Central memory CD4-positive, alpha-beta T cell (primary cell): ENCODE results near the gene SCYGR2.
"Not testable (repeated sequence)": the region's sequence is repeated elsewhere in the genome, so short reads cannot be mapped to it uniquely, and the experiment has no call there.

Source experiments
- DNase-seq: peaks from one replicate; pipeline ENCODE4 v3.0.0; 2022
- total RNA-seq, 3 experiments: gene quantifications; one replicate each; lab custom pipeline; 2026; lab: John Stamatoyannopoulos, UW

The SCYGR2 gene, protein sequence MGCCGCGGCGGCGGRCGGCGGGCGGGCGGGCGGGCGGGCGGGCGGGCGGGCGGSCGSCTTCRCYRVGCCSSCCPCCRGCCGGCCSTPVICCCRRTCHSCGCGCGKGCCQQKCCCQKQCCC
- 0 reads per million in 3 experiments for total RNA-seq

DNA sequence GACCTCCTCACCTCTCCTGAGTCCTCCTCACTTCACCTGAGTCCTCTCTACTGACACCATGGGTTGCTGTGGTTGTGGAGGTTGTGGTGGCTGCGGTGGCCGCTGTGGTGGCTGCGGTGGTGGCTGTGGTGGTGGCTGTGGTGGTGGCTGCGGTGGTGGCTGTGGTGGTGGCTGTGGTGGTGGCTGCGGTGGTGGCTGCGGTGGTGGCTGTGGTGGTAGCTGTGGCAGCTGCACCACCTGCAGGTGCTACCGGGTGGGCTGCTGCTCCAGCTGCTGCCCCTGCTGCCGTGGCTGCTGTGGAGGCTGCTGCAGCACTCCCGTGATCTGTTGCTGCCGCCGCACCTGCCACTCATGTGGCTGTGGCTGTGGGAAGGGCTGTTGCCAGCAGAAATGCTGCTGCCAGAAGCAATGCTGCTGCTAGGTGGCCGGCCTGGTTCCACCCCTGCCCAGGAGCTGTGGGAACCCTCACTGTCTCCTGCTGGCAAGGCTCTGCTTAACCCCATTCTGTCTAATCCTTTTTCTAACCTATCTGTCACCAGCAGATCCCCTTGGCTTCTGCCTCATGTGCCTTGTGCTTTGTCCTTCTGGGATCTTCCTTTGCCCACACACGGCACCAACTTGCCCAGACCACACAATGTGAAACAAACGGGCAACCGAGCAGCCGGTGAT, at the start of gene SCYGR2:
Gene SCYGR2, plus strand, starts transcription at position 59 of the 669 bp plus-strand sequence. Its CDS starts 0 bp downstream, at position 59.
- DNase-seq = not testable (repeated sequence)

DNA sequence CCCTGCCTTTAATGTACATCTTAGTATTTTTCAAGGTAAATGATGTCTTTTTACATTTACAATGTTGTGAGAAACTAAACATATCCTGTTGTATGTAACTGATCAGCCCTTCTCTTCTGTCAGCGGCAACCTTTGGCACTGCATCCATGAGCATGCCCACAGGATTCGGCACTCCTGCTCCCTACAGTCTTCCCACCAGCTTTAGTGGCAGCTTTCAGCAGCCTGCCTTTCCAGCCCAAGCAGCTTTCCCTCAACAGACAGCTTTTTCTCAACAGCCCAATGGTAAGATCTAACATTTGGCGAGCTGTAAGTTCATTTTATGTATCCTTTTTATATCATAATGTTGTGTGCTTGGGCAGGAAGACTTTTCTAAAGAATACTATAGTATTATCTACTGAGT, 46.9 kb upstream of the SCYGR2 start:
- no peak for DNase-seq

DNA sequence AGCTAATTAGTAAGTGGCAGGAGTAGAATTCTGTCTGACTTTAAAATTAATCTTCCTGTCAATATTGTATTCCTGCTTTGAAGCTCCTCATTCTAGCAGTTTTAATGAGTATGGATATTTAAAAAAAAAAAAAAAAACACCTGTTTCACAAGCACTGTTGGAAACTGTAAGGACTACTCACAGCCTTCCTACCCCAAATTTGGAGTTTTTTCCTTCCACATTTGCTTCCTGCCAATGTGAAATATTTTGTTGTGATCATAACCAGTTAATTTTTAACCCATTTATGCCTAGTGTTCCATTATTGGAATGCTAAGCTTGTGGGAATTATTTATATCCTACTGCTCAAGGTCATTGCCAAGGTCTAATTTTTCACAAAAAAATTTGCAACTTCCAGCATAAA, 36.1 kb upstream of the SCYGR2 start:
- DNase-seq = no peak

- no peak for DNase-seq
Observed at GRCh38 chr2:227565080-227565479, 33.6 kb upstream of the SCYGR2 start.

DNA sequence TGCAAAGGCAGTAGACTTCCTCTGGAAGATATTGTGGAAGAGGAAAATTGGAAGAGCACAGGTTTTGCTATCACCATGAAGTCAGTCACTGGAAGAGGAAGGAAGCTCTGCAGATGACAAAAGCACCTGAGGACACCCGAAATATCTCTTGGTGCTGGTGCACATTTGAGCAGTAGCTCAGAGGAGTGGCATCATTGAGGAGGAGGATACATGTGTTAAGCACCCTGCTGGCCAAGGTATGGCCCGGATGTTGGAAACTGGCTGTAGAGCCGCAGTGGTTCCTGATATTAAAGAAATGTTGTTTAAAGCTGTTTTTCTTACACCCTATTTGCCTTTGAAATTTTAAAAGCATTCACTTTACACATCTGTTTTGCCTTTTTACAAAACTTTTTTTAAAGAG, 32.7 kb upstream of the SCYGR2 start:
- DNase-seq = no peak

DNA sequence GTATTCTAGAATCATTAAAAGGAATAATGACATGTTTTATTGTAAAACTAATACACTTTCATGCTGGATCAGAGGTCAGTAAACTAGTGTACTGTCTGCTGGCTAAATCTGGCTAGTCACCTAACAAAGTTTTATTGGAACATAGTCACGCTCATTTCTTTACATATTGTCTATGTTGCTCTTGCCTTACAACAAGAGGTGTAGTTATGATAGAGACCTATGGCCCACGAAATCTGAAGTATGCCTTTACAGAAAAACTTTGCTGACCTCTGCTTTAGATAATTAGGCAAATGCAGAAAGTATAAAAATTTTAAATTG, 29.9 kb upstream of the SCYGR2 start:
- DNase-seq = no peak

DNA sequence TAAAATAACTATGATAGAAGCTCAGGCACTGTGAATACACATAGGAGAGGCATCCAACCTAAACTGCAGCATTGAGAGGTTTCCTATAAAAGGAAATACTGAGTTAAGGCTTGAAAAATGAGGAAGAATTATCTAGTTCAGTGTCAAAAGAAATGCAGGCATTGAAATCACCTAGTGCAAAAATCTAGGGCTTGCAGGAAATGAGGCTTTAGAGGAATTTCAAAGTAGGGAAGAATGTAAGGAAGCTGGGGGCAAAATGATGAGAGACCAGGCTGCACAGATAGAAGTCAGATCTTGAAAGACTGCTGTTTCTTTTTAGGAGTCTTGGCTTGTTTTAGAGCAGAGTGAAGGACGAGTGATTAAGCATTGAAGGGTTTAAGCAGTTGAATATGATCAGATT, 28.1 kb upstream of the SCYGR2 start:
- DNase-seq = no peak

DNA sequence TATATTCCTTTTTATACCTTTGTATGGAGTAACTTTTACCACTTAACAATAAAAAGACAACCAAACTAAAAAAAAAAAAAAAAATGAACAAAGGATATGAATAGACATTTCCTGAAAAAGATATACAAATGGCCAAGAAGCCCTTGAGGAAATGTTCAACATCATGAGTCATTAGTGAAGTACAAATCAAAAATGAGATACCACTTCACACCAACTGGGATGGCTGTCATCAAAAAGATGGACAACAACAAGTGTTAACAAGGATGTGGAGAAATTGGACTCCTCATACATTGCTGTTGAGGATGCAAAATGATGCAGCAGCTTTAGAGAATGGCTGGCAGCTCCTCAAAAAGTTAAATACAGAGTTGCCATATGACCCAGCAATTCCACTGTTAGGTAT, 22.6 kb upstream of the SCYGR2 start:
- DNase-seq = no peak

- no peak for DNase-seq
Observed at GRCh38 chr2:227576812-227577211, 21.9 kb upstream of the SCYGR2 start.

- no peak for DNase-seq
Observed at GRCh38 chr2:227577555-227577954, 21.1 kb upstream of the SCYGR2 start.

DNA sequence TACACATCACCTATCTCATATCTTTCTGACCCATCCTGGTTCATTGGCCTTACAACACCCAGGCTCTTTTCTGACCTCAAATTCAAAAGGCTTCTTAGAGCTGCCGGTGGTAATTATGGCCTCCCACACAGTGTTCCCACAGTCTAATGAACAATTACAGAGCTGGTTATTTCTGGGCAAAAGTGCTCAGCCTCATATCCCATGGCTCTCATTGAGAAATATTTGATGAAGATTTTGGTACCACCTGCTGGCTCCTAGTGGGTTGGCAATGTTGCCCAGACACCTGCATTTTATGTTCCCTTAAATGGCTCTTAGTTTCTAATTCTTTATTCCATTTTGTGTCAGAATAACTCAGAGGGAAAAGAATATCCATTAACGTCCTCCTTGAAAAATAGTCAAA, 20.1 kb upstream of the SCYGR2 start:
- no peak for DNase-seq

DNA sequence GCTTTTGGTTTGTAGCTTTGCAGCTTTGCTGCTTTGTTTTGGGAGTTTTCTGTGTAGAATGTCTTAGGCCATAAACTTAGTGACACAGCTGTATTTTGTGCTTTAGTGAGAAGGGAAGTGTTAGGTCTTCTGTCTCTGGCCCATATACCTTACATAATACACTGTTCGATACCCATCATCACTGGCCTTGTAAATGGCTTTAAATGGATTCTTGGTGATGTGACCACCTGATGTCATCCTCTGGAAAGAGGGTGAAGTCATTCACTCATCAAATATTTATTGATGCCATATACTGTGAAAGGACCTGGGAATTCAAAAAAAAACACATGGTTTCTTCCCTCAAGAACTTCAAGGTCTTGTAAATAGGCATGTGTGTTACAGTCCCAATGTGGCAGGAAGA, 18.9 kb upstream of the SCYGR2 start:
- DNase-seq = no peak

DNA sequence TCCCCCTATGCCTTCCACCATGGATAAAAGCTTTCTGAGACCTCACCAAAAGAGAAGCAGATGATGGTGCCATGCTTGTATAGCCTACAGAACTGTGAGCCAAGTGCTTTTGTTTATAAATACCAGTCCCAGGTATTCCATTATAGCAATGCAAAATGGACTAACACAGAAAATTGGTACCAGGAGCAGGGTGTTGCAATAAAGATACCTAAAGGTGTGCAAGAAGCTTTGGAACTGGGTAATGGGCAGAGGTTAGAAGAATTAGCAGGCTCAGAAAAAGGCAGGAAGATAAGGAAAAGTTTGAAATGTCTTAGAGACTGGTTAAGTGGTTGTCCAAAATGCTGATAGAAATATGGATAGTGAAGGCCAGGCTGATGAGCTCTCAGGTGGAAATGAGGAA, 16.3 kb upstream of the SCYGR2 start:
- DNase-seq = no peak

GRCh38 chr2:227592694-227593387, 5.9 kb upstream of the SCYGR2 start:
- no peak for DNase-seq

DNA sequence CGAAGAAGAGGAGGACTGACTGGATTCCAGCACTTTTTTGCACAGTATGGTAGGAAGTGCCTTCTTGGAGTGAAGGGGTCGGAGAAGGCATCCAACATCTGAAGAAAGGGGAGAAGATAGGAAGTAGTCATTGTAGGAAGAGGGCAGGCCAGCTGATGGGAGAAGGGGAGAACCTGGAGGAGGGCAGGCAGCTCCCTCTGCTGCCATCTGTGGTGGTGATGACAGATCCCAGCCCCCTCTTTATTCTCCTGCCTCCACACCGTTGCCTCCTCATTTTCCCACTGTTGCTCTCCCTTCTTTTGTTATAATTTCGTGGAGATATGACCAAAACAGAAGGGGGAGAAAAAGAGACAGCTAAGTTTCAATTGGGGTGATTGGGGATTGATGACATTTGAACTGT, 2.9 kb upstream of the SCYGR2 start:
- no peak for DNase-seq

GRCh38 chr2:227597036-227597435, 1.7 kb upstream of the SCYGR2 start:
- DNase-seq = no peak

DNA sequence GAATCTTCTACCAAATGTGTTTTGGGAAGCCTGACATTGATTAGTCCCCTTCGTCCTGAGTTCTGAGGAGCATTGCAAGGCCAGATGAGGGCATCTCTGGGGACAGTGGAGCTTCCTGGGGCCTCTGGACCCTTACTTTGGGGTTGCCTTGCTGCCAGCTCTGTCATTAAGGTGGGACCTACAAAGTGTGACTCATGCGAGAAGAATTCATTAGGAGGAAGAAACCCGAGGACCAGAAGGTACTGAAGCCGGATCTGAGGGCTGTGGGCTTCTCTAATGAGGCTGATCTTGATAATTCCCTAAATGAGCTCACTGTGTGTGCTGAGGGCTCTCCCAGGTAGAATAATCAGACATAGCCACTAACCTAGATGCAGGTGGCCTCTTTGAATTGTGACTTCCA, 695 bp upstream of the SCYGR2 start:
- DNase-seq = no peak

DNA sequence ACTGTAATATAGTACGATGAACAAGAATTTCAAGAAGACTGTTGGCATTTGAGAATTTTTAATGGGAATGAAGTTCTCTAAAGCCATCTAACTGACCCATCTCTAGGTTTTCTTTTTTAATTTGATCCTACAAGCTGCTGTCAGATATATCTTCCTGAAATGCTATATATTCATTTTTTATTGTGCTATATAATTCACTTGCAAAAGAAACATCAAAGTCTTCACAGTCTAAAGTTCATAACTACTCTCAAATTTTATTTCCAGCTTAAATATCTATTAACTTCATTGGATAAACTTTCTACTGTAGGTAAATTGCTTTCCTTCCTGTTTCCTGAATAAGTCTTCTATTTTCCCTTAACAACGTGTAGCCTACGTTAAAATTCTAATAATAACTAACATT, 3.7 kb downstream of the SCYGR2 start:
- DNase-seq = no peak

- no peak for DNase-seq
Observed at GRCh38 chr2:227606476-227606875, 7.8 kb downstream of the SCYGR2 start.

- no peak for DNase-seq
Observed at GRCh38 chr2:227607941-227608340, 9.2 kb downstream of the SCYGR2 start.

GRCh38 chr2:227608561-227609338, 10.1 kb downstream of the SCYGR2 start:
- no peak for DNase-seq

GRCh38 chr2:227610123-227610522, 11.4 kb downstream of the SCYGR2 start:
- no peak for DNase-seq

- no peak for DNase-seq
Observed at GRCh38 chr2:227612546-227613271, 14.0 kb downstream of the SCYGR2 start.
